T-helper 1 cell treated with Interleukin-12 subunit alpha and Interleukin-12 subunit beta and Interleukin-4 antibody, amounts not matched to agents 30 μg/mL and 1 μg/mL, for 36 hours (primary cell): ENCODE measurements around the gene KRT84.
"Not testable (repeated sequence)": the region's sequence is repeated elsewhere in the genome, so short reads cannot be mapped to it uniquely, and the experiment has no call there.

Experiments used
- H3K27ac Mint-ChIP-seq: one replicate; pipeline ENCODE4 v1.8.0; 2021; ENCODE audit warnings: mild to moderate bottlenecking, mixed read lengths
- H3K27me3 Mint-ChIP-seq: one replicate; pipeline ENCODE4 v1.8.0; 2021; ENCODE audit warnings: low read depth, mixed read lengths
- H3K36me3 Mint-ChIP-seq: one replicate; pipeline ENCODE4 v1.8.0; 2021; ENCODE audit warnings: low read depth, mixed read lengths
- H3K4me1 Mint-ChIP-seq: one replicate; pipeline ENCODE4 v1.8.0; 2021; ENCODE audit warnings: low read depth, mixed read lengths
- H3K4me3 Mint-ChIP-seq: one replicate; pipeline ENCODE4 v1.8.0; 2021; ENCODE audit warnings: mild to moderate bottlenecking, moderate library complexity, mixed read lengths
- H3K9me3 Mint-ChIP-seq: one replicate; pipeline ENCODE4 v1.8.0; 2021; ENCODE audit warnings: mixed read lengths

Gene KRT84

GRCh38 chr12:52416795-52417194, 31.3 kb upstream of the KRT84 start:
- H3K9me3 Mint-ChIP-seq: no peaks in the 10 kb centered on the region
- no peak overlapping the region for H3K27ac Mint-ChIP-seq
- no peaks in the 10 kb centered on the region for H3K27me3 Mint-ChIP-seq
- no peaks in the 10 kb centered on the region for H3K4me1 Mint-ChIP-seq
- no peak overlapping the region for H3K4me3 Mint-ChIP-seq
- H3K36me3 Mint-ChIP-seq: no peaks in the 10 kb centered on the region

GRCh38 chr12:52415870-52416750, 30.7 kb upstream of the KRT84 start:
- Mint-ChIP-seq H3K27me3 (no peaks in the 10 kb centered on the region), H3K4me3 (no peak overlapping the region), H3K9me3 (no peaks in the 10 kb centered on the region), H3K36me3 (no peaks in the 10 kb centered on the region), H3K27ac (no peak overlapping the region), H3K4me1 (no peaks in the 10 kb centered on the region)

- Mint-ChIP-seq H3K4me1 (no peaks in the 10 kb centered on the region), H3K27me3 (no peaks in the 10 kb centered on the region), H3K4me3 (no peak overlapping the region), H3K27ac (no peak overlapping the region), H3K9me3 (no peaks in the 10 kb centered on the region), H3K36me3 (no peaks in the 10 kb centered on the region)
Measured at GRCh38 chr12:52414936-52415335, 29.5 kb upstream of the KRT84 start.

DNA sequence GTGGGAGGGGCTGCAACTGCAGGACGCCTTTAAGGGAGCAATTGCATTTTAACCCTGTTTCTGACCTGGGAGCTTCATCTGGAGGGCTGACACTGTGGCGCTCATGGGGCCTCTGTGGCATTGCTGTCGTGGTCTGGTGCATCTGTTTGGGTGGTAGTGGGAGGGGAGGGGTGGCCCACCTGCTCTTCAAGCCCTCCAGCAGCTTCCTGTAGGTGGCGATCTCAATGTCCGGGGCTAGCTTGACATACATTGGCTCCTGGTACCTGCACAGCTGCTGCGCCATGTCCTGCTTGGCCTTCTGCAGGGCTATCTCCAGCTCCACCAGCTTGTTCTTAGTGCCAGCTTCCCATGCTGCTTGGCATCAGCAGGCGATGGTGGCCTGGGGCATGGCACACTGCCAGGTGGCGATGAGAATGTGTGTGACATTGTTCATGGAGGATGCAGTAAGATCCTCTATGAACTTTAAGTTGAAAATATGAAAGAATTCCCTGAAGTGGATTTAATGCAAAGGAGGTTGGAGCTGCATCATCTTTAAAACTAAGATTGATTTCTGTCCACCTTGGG, 28.4 kb upstream of the KRT84 start:
- no peaks in the 10 kb centered on the region for H3K4me1 Mint-ChIP-seq
- no peak overlapping the region for H3K4me3 Mint-ChIP-seq
- no peaks in the 10 kb centered on the region for H3K27me3 Mint-ChIP-seq
- H3K36me3 Mint-ChIP-seq: no peaks in the 10 kb centered on the region
- H3K9me3 Mint-ChIP-seq: no peaks in the 10 kb centered on the region
- no peak overlapping the region for H3K27ac Mint-ChIP-seq

DNA sequence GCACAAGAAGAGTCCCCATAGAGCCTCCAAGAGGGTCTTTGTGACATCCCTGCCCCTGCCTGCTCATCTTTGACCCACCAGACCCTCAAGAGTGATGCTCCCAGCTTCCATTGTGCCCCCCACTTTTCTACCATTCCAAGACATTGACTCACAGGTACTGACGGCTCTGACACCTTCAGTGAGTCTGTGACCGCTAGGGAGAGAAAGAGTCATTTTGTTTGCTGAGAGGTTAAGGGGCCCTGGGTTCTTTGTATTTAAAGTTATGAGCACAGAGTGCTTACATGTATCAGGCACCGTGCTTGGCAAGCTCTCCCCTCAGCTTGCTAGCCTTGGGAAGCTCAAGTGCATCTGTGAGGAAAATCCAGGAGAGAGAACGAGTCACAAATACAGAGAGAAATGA, 27.8 kb upstream of the KRT84 start:
- H3K9me3 Mint-ChIP-seq: no peaks in the 10 kb centered on the region
- H3K4me1 Mint-ChIP-seq: no peaks in the 10 kb centered on the region
- H3K36me3 Mint-ChIP-seq: no peaks in the 10 kb centered on the region
- no peak overlapping the region for H3K27ac Mint-ChIP-seq
- no peaks in the 10 kb centered on the region for H3K27me3 Mint-ChIP-seq
- H3K4me3 Mint-ChIP-seq: no peak overlapping the region

DNA sequence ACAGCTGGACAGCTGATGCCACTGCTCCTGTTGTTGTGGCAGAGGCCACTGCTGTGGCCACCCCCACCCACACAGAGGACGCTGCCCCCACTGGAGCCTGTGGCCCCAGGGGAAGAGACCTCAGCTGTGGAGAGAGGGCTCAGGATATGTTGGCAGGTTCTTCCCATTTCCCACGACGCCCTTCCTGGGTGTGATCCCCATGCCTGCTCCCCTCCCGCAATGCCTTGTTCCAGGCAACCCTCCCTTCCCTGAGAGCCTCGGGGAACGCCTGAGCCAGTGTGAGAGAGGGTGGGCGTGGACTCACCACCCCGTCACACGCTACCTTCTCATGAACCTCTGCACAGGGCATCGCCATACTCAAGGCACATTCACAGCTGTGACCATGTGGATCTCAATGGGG, 26.4 kb upstream of the KRT84 start:
- Mint-ChIP-seq H3K4me3 (no peak overlapping the region), H3K9me3 (no peaks in the 10 kb centered on the region), H3K27me3 (no peaks in the 10 kb centered on the region), H3K36me3 (no peaks in the 10 kb centered on the region), H3K27ac (no peak overlapping the region), H3K4me1 (no peaks in the 10 kb centered on the region)

GRCh38 chr12:52410589-52411248, 25.3 kb upstream of the KRT84 start:
- not testable (repeated sequence) for H3K9me3 Mint-ChIP-seq, H3K36me3 Mint-ChIP-seq, H3K4me1 Mint-ChIP-seq, H3K4me3 Mint-ChIP-seq, H3K27me3 Mint-ChIP-seq, H3K27ac Mint-ChIP-seq

- no peaks in the 10 kb centered on the region for H3K9me3 Mint-ChIP-seq
Measured at GRCh38 chr12:52407918-52408317, 22.5 kb upstream of the KRT84 start.

DNA sequence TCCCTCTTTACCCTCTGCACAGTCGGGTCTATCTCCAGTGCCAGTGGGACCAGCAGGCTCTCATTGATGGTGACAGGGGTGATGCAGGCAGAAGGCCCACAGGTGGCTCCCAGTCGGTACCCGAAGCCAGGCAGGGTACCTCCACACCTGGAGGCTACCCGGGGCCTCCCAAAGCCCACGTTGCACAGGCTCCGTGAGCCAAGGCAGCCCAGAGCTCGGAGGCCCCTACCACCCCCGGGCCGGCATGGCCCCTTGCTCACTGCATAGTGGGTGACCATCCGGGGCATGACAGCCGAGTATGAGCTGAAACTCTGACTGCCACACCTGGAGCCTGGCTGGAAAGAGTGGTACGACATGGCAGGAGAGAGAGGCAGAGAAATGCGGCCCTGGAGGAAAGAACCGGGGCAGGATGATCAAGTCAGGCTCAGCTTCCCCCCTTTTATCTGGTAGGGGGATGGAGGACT, 20.5 kb upstream of the KRT84 start, which contains the start of gene KRT82:
Gene KRT82, minus strand, starts transcription at position 414 of the 464 bp plus-strand sequence. Its CDS starts 58 bp downstream, at position 356.
- Mint-ChIP-seq H3K4me1 (no peaks in the 10 kb centered on the region), H3K27ac (no peak within 1 kb of the TSS), H3K4me3 (no peak within 1 kb of the TSS), H3K36me3 (no peaks in the 10 kb centered on the region), H3K9me3 (no peaks in the 10 kb centered on the region), H3K27me3 (no peaks in the 10 kb centered on the region)

More at GRCh38 chr12:52407918-52408317, 22.5 kb upstream of the KRT84 start:
- Mint-ChIP-seq H3K4me1 (no peaks in the 10 kb centered on the region), H3K27me3 (no peaks in the 10 kb centered on the region), H3K4me3 (no peak overlapping the region), H3K36me3 (no peaks in the 10 kb centered on the region), H3K27ac (no peak overlapping the region)

DNA sequence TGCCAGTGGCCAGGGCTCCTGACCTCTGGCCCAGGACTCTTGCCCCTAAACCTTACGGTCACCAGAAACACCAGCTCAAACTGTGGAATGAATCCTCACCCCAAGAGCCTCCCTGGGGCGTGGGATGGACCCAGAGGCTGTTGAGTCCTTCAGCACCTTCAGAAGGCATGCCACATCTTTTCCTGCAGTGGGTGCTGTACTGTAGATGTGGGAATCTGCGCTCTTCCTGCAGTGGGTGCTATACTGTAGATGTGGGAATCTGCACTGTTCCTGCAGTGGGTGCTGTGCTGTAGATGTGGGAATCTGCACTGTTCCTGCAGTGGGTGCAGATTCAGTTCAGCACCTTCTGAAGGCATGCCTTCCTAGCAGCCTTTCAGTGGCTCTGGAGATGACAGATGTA, 19.5 kb upstream of the KRT84 start:
- H3K9me3 Mint-ChIP-seq: no peaks in the 10 kb centered on the region
- no peak overlapping the region for H3K4me3 Mint-ChIP-seq
- no peaks in the 10 kb centered on the region for H3K36me3 Mint-ChIP-seq
- no peak overlapping the region for H3K27ac Mint-ChIP-seq
- no peaks in the 10 kb centered on the region for H3K4me1 Mint-ChIP-seq
- H3K27me3 Mint-ChIP-seq: no peaks in the 10 kb centered on the region

- H3K27me3 Mint-ChIP-seq: peaks cover 4% of the 10 kb centered on the region
- no peak overlapping the region for H3K27ac Mint-ChIP-seq
- H3K9me3 Mint-ChIP-seq: no peaks in the 10 kb centered on the region
- no peaks in the 10 kb centered on the region for H3K36me3 Mint-ChIP-seq
- H3K4me3 Mint-ChIP-seq: no peak overlapping the region
- no peaks in the 10 kb centered on the region for H3K4me1 Mint-ChIP-seq
Measured at GRCh38 chr12:52403561-52403960, 18.1 kb upstream of the KRT84 start.

DNA sequence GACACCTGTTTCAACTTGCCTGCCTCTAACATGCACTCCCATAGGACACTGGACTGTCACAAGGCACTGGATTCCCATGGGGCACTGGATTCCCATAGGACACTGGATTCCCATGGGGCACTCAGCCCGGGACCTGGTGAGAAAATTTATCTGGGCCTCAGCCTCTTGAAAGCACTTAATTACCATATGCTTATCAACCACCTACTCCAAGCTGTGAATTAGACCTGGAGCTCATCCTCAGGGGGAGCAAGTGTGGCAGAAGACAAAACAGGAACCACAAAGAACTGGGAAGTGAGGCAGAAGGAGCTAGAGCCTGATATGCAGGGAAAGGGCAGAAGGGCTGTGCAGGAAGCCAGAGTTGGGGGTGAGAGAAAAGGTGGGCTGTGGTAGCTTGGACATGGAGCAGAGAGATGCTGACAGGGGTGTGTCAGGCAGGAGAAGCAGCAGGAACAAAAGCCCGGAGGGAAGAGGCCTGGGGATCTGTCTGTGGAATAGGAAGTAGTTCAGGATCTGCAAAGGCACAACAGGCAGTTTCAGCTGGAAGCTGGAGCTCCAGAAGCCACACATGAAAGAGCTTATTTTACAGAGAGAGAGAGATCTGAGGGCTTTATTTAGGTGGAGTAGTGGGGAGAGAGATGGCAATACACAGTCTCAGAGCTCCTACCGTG, 17.6 kb upstream of the KRT84 start:
- H3K27me3 Mint-ChIP-seq: peaks cover 4% of the 10 kb centered on the region
- H3K9me3 Mint-ChIP-seq: no peaks in the 10 kb centered on the region

GRCh38 chr12:52402377-52402776, 16.9 kb upstream of the KRT84 start:
- Mint-ChIP-seq H3K4me1 (no peaks in the 10 kb centered on the region), H3K4me3 (no peak overlapping the region), H3K36me3 (no peaks in the 10 kb centered on the region), H3K27ac (no peak overlapping the region), H3K9me3 (no peaks in the 10 kb centered on the region), H3K27me3 (peaks cover 5% of the 10 kb centered on the region)

More for the DNA sequence above, 17.6 kb upstream of the KRT84 start:
- H3K4me1 Mint-ChIP-seq: no peaks in the 10 kb centered on the region
- no peaks in the 10 kb centered on the region for H3K36me3 Mint-ChIP-seq
- no peak overlapping the region for H3K4me3 Mint-ChIP-seq
- H3K27ac Mint-ChIP-seq: no peak overlapping the region

GRCh38 chr12:52401926-52402325, 16.5 kb upstream of the KRT84 start:
- Mint-ChIP-seq H3K4me3 (no peak overlapping the region), H3K9me3 (no peaks in the 10 kb centered on the region), H3K27ac (no peak overlapping the region), H3K27me3 (peaks cover 9% of the 10 kb centered on the region), H3K36me3 (no peaks in the 10 kb centered on the region), H3K4me1 (no peaks in the 10 kb centered on the region)
